A673 (cell line): ENCODE measurements around the gene GJA10.

Experiments
- CTCF ChIP-seq: fragments of 300-800, 200-600 bp; sonication (generic); conservative IDR thresholded peaks from 2 replicates; pipeline ENCODE4 v1.5.1; 2017; ENCODE audit warnings: low read depth, mild to moderate bottlenecking, antibody characterized with exemption, low read length, moderate library complexity, mixed read lengths
- EZH2 ChIP-seq: fragments of 200-600 bp; sonication (generic); IDR thresholded peaks from 2 replicates; pipeline ENCODE4 v1.6.1; 2017; ENCODE audit warnings: borderline replicate concordance, low read depth, mild to moderate bottlenecking, mixed read lengths, antibody characterized with exemption, low read length; ENCODE audit not compliant: poor library complexity, severe bottlenecking

- TF ChIP-seq CTCF (no peak), EZH2 (no peak)
Measured at GRCh38 chr6:89941763-89942497, 47.7 kb downstream of the GJA10 start.
